Measurements from ENCODE around the gene SH3GLB1. TPM values are rescaled to one million over a fixed set of nuclear protein-coding genes. Genes with fewer than 3 reads are reported as not detected.

Gene SH3GLB1
- polyA plus RNA-seq, 1 donor from 2014 or later, result 67.3 TPM

GRCh38 chr1:86751923-86752322 is 47.5 kb downstream of the SH3GLB1 start:
- H3K27me3 ChIP-seq (ENCODE audit: insufficient read depth, low read depth, low read length), result no peaks in the 10 kb centered on the region
- H3K9ac ChIP-seq (ENCODE audit: low read length), result no peak overlapping the region
- no peak overlapping the region for H2AFZ ChIP-seq (ENCODE audit: low read depth, low read length)
- no peak for TF ChIP-seq SMC3 (conservative IDR thresholded peaks at IDR 0.05; ENCODE audit: poor library complexity)
- no peak overlapping the region for H3K27ac ChIP-seq (ENCODE audit: low read length)
- H3K79me2 ChIP-seq (replicated peaks; ENCODE audit: insufficient read depth, low read length), result no peaks in the 10 kb centered on the region
- no peaks in the 10 kb centered on the region for H3K36me3 ChIP-seq (ENCODE audit: insufficient read depth, low read length)
- no peaks in the 10 kb centered on the region for H3F3A ChIP-seq (ENCODE audit: insufficient read depth, low read length, poor library complexity, severe bottlenecking)
- no peak overlapping the region for H3K4me3 ChIP-seq (ENCODE audit: low read length)
- no peak overlapping the region for H3K4me2 ChIP-seq (ENCODE audit: low read length)
- H3K9me2 ChIP-seq (ENCODE audit: insufficient read depth, low read length), result no peaks in the 10 kb centered on the region
- H4K20me1 ChIP-seq (ENCODE audit: insufficient read depth), result no peaks in the 10 kb centered on the region
- no peaks in the 10 kb centered on the region for H3K9me3 ChIP-seq (ENCODE audit: low read length)

- Histone ChIP-seq H3K4me3 (ENCODE audit: low read length) (no peak overlapping the region), H2AFZ (ENCODE audit: low read depth, low read length) (no peak overlapping the region), H3K27me3 (ENCODE audit: insufficient read depth, low read depth, low read length) (no peaks in the 10 kb centered on the region), H3K9ac (ENCODE audit: low read length) (no peak overlapping the region), H3K4me2 (ENCODE audit: low read length) (no peak overlapping the region), H3K27ac (ENCODE audit: low read length) (no peak overlapping the region), H3K36me3 (ENCODE audit: insufficient read depth, low read length) (no peaks in the 10 kb centered on the region), H3K9me3 (ENCODE audit: low read length) (no peaks in the 10 kb centered on the region), H3F3A (ENCODE audit: insufficient read depth, low read length, poor library complexity, severe bottlenecking) (no peaks in the 10 kb centered on the region), H4K20me1 (ENCODE audit: insufficient read depth) (no peaks in the 10 kb centered on the region), H3K79me2 (replicated peaks; ENCODE audit: insufficient read depth, low read length) (no peaks in the 10 kb centered on the region), H3K9me2 (ENCODE audit: insufficient read depth, low read length) (no peaks in the 10 kb centered on the region)
- TF ChIP-seq TAF1 (IDR thresholded peaks at IDR 0.05; ENCODE audit: low read depth) (no peak), EP300 (conservative IDR thresholded peaks at IDR 0.05; ENCODE audit: poor library complexity, severe bottlenecking) (no peak), RAD21 (conservative IDR thresholded peaks at IDR 0.05) (no peak), CTCF (IDR thresholded peaks at IDR 0.05; ENCODE audit: poor library complexity, severe bottlenecking) (no peak), REST (IDR thresholded peaks at IDR 0.05; ENCODE audit: borderline replicate concordance) (no peak), MXI1 (conservative IDR thresholded peaks at IDR 0.05; ENCODE audit: poor library complexity, severe bottlenecking) (no peak), EZH2 (IDR thresholded peaks at IDR 0.05; ENCODE audit: borderline replicate concordance, insufficient read depth, low read length, poor library complexity, severe bottlenecking) (no peak), SMC3 (conservative IDR thresholded peaks at IDR 0.05; ENCODE audit: poor library complexity) (no peak), POLR2AphosphoS5 (IDR thresholded peaks at IDR 0.05) (no peak)
Measured at GRCh38 chr1:86753700-86754099, 49.3 kb downstream of the SH3GLB1 start.
